ENCODE results near the gene ALKBH5.

ALKBH5 gene

GRCh38 chr17:18151290-18151689 lies 32.3 kb upstream of the ALKBH5 start:
- peaks cover 5 to 12% of the 10 kb centered on the region in 2 experiments for H3K4me1 ChIP-seq (ENCODE audit: control insufficient read depth in 1 of 2, insufficient read depth in 1 of 2, low read depth in 1 of 2, low read length in 1 of 2)
- H3K27ac ChIP-seq: no peak overlapping the region
- H3K36me3 ChIP-seq: no peaks in the 10 kb centered on the region
- H3K4me3 ChIP-seq (ENCODE audit: low read depth in 1 of 2, low read length in 1 of 2): no peak overlapping the region
- no peaks in the 10 kb centered on the region for H3K9me3 ChIP-seq
- H3K27me3 ChIP-seq: no peaks in the 10 kb centered on the region
- no peak for TF ChIP-seq CTCF (IDR thresholded peaks at IDR 0.05)

- Histone ChIP-seq H3K36me3 (no peaks in the 10 kb centered on the region), H3K27me3 (no peaks in the 10 kb centered on the region), H3K9me3 (no peaks in the 10 kb centered on the region), H3K4me3 (ENCODE audit: low read depth in 1 of 2, low read length in 1 of 2) (no peak overlapping the region), H3K27ac (no peak overlapping the region), H3K4me1 (ENCODE audit: control insufficient read depth in 1 of 2, insufficient read depth in 1 of 2, low read depth in 1 of 2, low read length in 1 of 2) (peaks cover 17 to 29% of the 10 kb centered on the region in 2 experiments)
- no peak for TF ChIP-seq CTCF (IDR thresholded peaks at IDR 0.05)
Measured at GRCh38 chr17:18155179-18155578, 28.4 kb upstream of the ALKBH5 start.

GRCh38 chr17:18156171-18156975 lies 27.3 kb upstream of the ALKBH5 start:
- H3K9me3 ChIP-seq: no peaks in the 10 kb centered on the region
- peak overlapping the region; percentile 35 for H3K27ac ChIP-seq
- H3K4me3 ChIP-seq (ENCODE audit: low read depth in 1 of 2, low read length in 1 of 2): no peak overlapping the region
- no peaks in the 10 kb centered on the region for H3K36me3 ChIP-seq
- H3K4me1 ChIP-seq (ENCODE audit: control insufficient read depth in 1 of 2, insufficient read depth in 1 of 2, low read depth in 1 of 2, low read length in 1 of 2): peaks cover 17 to 29% of the 10 kb centered on the region in 2 experiments
- no peak for TF ChIP-seq CTCF (IDR thresholded peaks at IDR 0.05)
- H3K27me3 ChIP-seq: no peaks in the 10 kb centered on the region

- H3K9me3 ChIP-seq: no peaks in the 10 kb centered on the region
- TF ChIP-seq CTCF (IDR thresholded peaks at IDR 0.05): no peak
- H3K27ac ChIP-seq: peak overlapping the region; percentile 47
- H3K27me3 ChIP-seq: no peaks in the 10 kb centered on the region
- H3K4me1 ChIP-seq (ENCODE audit: control insufficient read depth in 1 of 2, insufficient read depth in 1 of 2, low read depth in 1 of 2, low read length in 1 of 2): peaks cover 17 to 29% of the 10 kb centered on the region in 2 experiments
- H3K36me3 ChIP-seq: no peaks in the 10 kb centered on the region
- no peak overlapping the region for H3K4me3 ChIP-seq (ENCODE audit: low read depth in 1 of 2, low read length in 1 of 2)
Measured at GRCh38 chr17:18156976-18157280, 26.7 kb upstream of the ALKBH5 start.

- no peaks in the 10 kb centered on the region for H3K27me3 ChIP-seq
- no peak for TF ChIP-seq CTCF (IDR thresholded peaks at IDR 0.05)
- no peaks in the 10 kb centered on the region for H3K9me3 ChIP-seq
- no peaks in the 10 kb centered on the region for H3K36me3 ChIP-seq
- H3K27ac ChIP-seq: peak overlapping the region; percentile 47
- H3K4me1 ChIP-seq (ENCODE audit: control insufficient read depth in 1 of 2, insufficient read depth in 1 of 2, low read depth in 1 of 2, low read length in 1 of 2): peaks cover 17 to 29% of the 10 kb centered on the region in 2 experiments
- H3K4me3 ChIP-seq (ENCODE audit: low read depth in 1 of 2, low read length in 1 of 2): peak overlapping the region; percentile 68 to 71
Measured at GRCh38 chr17:18157354-18157985, 26.2 kb upstream of the ALKBH5 start.
